ENCODE results near the gene NEK8.

GRCh38 chr17:28700830-28701492 is 27.6 kb upstream of the NEK8 start:
- no peak for TF ChIP-seq POLR2A (IDR thresholded peaks at IDR 0.05)
- TF ChIP-seq, protein P1, sequence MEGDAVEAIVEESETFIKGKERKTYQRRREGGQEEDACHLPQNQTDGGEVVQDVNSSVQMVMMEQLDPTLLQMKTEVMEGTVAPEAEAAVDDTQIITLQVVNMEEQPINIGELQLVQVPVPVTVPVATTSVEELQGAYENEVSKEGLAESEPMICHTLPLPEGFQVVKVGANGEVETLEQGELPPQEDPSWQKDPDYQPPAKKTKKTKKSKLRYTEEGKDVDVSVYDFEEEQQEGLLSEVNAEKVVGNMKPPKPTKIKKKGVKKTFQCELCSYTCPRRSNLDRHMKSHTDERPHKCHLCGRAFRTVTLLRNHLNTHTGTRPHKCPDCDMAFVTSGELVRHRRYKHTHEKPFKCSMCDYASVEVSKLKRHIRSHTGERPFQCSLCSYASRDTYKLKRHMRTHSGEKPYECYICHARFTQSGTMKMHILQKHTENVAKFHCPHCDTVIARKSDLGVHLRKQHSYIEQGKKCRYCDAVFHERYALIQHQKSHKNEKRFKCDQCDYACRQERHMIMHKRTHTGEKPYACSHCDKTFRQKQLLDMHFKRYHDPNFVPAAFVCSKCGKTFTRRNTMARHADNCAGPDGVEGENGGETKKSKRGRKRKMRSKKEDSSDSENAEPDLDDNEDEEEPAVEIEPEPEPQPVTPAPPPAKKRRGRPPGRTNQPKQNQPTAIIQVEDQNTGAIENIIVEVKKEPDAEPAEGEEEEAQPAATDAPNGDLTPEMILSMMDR (IDR thresholded peaks at IDR 0.05) = no peak
- no peak for TF ChIP-seq POLR2AphosphoS5 (IDR thresholded peaks at IDR 0.05)
- no peak for TF ChIP-seq EP300 (IDR thresholded peaks at IDR 0.05)

Measured in upper lobe of left lung (tissue), 4 donors.